NCI-H226 (cell line): ENCODE results near the gene NDUFS3.
A peak's percentile ranks its signal among the peaks of the same experiment; 100 is the strongest.
"Not testable (repeated sequence)": the region's sequence is repeated elsewhere in the genome, so short reads cannot be mapped to it uniquely, and the experiment has no call there.

Experiments used
- DNase-seq: peaks from one replicate; pipeline ENCODE4 v3.0.0-alpha.2; 2015

The NDUFS3 gene

GRCh38 chr11:47578524-47579494, at the start of gene NDUFS3, which contains the start of gene KBTBD4:
Gene NDUFS3 (plus strand): TSS chr11:47579074. CDS start chr11:47579092, 18 bp downstream.
Gene KBTBD4 (minus strand): TSS chr11:47578970. CDS start chr11:47578951, 19 bp downstream.
- DNase-seq, result peak; percentile 74

DNA sequence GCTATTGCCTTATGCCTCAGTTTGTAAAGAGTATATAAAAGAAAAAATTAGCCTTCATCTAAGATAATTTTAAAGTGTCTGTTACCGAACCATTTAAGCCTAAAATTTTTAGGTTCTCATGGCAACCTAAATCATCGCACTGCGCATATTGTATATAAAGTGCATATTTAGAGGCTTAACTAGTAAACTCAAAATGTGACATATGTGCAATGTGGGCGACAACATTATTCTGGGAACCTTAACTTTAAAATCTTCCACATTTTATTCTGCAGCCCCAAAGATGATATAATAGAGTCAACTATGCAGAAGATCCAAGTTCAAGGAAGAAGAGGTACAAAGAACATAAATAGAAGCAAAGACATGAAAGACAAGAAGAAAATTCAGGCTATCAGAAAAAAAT, 48.9 kb upstream of the NDUFS3 start:
- no peak for DNase-seq

- not testable (repeated sequence) for DNase-seq
These were observed 48.2 kb upstream of the NDUFS3 start for GRCh38 chr11:47530721-47531120.

DNA sequence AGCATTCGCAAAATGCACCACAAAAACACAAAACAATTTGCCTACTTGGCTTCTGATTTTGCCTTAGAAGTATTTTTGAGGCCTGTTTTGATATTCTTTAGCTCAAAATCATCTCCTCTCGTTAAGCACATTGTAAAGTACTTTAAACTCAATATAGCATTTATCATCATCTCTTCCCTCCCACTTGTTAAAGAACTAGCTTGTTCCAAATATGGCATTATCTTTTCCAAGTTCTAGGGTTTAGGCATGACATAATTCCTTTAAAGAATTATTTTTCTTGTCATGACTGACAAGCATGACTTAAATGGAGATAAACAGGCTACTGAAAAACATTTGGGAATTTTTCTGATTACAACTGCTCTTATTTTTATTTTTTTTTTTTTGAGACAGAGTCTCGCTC, 47.2 kb upstream of the NDUFS3 start:
- no peak for DNase-seq

- no peak for DNase-seq
These were observed 46.2 kb upstream of the NDUFS3 start for GRCh38 chr11:47532597-47533213.

- no peak for DNase-seq
These were observed 45.2 kb upstream of the NDUFS3 start for GRCh38 chr11:47533690-47534151.

DNA sequence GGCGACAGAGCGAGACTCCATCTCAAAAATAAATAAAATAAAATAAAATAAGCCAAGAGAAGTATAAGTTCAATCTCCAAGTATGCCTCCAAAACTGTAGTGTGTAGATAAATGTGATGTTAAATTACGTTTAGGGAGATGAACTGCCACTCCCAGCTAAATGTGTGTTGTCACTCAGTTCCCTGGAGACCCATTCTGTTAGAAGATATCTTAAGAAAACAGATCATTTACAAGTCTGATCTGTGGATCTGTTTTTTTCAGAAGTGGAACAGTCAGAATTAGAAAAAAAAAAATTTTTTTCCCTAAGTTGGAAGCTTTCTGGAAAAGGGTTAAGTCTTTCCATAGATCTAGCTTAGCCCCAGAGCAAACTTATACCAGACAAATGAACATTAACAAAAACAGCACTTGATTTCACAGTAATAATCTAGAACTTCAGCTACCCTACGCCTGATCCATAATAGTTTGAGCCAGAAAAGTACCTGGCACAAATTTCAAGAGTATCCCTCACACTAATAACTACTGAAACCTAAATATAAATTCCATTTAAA, 44.1 kb upstream of the NDUFS3 start:
- no peak for DNase-seq

DNA sequence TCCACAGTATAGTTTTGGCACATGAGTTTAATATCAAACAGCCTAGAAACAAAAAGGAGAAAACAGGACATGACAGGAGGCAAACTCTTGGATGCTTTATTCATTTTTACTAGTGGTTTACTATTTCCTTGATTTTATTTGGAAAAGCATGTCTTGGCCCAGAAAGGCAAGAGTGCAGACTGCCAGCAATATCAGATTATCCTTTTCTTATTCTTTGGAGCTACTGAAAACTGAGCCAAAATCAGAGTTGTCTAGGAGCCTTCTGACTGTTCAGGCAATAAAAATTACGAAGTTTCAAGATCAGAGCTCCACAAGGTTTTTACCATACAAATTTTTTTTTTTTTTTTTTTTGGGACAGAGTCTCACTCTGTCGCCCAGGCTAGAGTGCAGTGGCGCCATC, 42.0 kb upstream of the NDUFS3 start:
- DNase-seq, result no peak

- no peak for DNase-seq
These were observed 39.9 kb upstream of the NDUFS3 start for GRCh38 chr11:47538741-47539565.

DNA sequence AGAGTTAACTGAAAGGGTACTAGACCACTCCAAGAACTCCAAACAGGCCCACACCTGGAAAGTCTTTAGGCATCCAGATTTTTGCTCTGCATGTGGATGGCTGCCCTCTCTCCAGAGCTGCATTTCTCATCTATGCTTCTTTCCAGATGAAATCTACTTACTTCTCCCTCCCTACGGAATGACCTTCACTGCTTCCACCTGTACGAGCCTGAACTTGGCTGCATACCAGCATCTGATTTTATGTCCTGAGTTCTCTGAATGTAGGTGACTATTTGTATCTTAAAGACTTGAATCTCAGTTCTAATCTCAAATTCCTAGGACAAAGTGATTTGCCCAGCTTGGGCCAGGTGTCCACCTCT, 39.2 kb upstream of the NDUFS3 start:
- no peak for DNase-seq

GRCh38 chr11:47541070-47541469, 37.8 kb upstream of the NDUFS3 start:
- DNase-seq, result no peak

DNA sequence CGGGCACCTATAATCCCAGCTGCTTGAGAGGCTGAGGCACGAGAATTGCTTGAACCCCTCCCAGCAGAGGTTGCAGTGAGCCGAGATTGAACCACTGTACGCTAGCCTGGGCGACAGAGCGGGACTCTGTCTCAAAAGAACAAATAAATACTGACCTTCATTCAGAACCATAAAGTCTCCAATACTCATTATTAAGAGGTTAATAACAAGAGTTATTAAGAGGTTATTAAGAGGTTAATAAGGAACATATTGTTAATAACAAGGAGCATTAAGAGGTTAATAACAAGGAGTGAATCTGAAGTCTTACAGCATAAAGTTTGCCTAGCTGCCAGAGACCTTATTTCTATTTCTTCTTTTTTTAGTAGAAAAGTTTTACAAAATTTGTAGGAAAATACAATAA, 33.6 kb upstream of the NDUFS3 start:
- DNase-seq, result no peak

GRCh38 chr11:47546274-47546673, 32.6 kb upstream of the NDUFS3 start:
- DNase-seq, result not testable (repeated sequence)

DNA sequence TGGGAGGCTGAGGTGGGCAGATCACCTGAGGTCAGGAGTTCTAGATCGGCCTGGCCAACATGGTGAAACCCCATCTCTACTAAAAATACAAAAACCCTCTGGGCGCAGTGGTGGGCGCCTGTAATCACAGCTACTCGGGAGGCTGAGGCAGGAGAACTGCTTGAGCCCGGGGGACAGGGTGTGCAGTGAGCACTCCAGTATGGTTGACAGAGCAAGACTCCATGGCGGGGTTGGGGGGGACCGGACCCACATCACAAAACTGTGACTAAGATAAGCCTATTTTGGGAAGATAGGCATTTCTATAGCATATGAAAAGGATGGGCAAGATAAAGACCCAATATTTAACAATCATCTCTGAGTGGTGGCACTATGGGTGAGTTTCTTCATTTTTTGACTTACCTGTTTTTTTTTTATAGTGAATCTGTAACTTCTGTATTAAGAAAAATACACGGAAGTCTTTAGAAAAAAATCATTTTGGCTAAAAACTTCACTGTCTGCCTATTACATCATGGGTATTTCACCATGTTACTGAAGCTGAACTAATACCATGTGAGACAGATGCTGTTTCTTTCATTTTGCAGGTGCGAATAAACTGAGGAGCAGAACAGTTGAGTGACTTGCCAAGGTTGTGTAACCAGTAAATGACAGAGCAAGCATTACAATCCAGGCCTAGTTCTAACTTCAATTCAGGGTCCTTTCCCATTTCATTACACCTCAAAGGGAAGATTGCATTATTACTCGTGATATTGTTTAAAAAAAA, 28.4 kb upstream of the NDUFS3 start:
- DNase-seq, result no peak

DNA sequence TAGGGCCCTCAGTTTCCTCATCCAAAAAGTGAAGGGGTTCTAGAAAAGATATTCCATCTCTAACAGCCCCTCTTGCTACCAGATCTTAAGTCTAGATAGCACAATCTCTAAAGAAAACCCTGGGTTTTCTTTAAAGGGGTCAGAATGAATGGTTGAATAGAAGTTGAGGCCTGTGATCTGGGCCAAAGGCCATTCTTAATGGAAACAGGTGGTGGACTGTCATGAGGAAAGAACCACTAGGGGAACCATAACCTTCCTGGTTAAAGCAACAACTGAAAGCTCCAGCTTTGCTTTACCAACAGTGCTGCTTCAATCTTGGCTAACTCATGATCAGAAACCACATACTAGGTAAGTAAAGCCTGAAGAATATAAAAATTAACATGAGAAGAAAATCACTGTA, 27.8 kb upstream of the NDUFS3 start:
- peak; percentile 36 for DNase-seq

DNA sequence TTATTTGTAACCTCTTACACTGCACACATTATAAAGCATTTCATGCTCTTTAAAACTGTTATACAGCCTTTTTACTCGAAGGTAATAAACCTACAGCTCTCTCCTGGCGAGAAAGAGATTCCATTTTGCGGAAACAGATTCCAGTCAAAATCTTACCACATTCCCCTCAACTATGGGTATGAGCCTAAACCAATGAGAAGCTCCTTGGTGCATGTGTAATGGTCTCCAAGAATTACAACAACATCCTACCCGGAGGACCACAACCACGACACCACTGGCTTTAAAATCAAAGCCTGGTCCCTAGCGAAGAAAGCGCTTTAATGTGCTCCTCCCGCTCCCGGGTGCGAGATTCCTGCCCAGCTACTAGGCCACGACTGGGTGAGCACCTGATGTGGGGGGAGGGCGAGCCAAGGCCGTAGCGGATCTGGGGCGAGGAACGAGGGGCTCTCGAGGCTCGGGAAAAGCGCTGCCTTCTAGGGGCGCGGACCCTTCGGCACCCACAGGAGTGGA, 26.8 kb upstream of the NDUFS3 start:
- peak; percentile 26 for DNase-seq

DNA sequence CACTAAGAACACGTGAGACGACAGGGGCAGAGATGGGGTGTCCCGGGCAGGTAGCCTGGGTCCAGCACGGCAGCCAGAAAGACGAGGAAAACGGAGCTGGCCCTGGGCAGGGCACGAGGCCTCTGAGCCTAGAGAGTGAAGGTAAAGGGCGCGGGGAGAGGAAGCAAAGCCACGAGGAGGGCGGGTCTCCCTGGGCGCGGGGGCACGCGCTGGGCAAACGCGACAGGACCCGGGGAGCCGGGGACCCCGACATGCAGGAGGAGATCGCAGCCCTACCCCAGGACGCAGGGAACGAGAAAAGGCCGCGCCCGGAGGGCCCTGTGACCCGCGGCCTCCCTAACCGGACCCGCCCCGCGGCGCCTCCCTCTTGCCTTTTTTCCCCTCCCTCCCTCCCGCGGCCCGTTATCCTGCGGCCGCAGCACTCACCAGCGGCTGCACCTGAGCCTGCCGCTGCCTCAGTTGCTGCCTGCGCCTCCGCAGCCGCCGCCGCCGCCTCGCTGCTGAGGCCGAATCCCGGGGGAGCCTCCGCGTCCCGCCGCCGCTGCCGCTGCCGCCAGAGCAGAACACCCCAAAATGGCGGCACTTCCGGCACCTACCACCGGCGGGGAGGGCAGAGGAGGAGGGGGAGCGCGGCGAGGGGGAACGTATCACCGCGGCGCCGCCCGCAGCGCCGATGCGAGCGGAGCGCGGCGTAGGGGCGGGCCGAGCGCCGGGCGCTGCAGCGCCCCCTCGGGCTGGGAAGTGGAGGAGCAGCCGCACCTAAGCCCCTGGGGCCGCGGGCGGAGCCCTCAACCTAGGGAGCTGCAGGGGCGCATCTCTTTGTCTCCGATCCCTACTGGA, 26.1 kb upstream of the NDUFS3 start, which contains the start of gene CELF1:
CELF1 (minus strand) TSS at position 567 of the 840 bp plus-strand sequence. CDS start 53,609 bp downstream, outside the sequence.
- peak; percentile 84 for DNase-seq

DNA sequence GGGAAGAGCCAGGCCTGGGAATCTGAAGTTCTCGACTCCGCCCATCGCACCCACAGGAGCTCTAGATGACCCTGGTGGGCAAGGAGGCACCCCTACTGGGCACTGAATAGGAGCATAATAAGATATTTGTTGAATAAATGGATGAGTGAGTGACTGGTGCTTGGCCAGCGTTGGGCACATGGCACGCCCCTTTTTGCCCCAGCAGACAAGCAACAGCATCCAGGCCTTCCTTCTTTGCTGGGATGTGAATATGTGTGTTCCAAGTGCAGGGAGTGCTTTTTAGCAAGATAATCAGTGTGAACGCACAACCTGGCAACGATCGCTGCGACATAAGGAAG, 25.5 kb upstream of the NDUFS3 start:
- DNase-seq, result peak; percentile 22

- DNase-seq, result not testable (repeated sequence)
These were observed 21.9 kb upstream of the NDUFS3 start for GRCh38 chr11:47557004-47557403.

DNA sequence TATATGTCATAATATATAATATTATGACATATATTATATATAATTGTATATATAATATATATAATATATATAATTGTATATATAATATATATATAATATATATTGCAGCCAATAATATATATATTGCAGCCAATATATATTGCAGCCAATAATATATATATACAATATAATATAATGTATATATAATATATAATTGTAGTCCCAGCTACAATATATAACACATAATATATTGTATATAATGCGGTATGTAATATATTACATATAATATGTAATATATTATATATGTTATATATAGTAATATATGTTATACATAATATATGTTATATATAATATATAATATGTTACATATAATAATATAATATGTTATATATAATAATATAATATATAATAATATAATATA, 20.2 kb upstream of the NDUFS3 start:
- DNase-seq, result no peak

DNA sequence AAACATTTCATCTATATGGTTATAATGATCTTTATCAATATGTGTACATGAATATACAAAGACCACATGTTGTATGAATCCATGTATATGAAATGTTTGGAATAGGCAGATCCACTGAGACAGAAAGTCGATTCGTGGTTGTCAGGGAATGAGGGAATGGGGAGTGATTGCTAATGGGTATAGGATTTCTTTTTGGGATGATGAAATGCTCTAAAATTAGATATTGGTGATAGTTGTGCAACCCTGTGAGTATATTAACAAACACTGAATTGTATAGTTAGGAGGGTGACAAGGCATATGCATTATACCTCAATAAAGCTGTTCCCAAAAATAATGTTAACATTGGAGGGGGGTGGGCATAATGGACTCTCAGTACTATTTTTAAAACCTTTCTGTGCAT, 18.4 kb upstream of the NDUFS3 start:
- no peak for DNase-seq
